Hindlimb muscle (tissue), 1 donor: ENCODE measurements around the gene OXSM. TPM values are rescaled to one million over a fixed set of nuclear protein-coding genes. Genes with fewer than 3 reads are reported as not detected.

Experiments used
- DNase-seq: peaks from one replicate; pipeline ENCODE4 v3.0.0-alpha.2; 2013
- polyA plus RNA-seq: library from polyadenylated mRNA; unstranded; fragments of 120-200 nt; gene quantifications from one replicate; pipeline ENCODE4 v1.2.1, GENCODE V29; 2013; ENCODE audit not compliant: insufficient read length

The OXSM gene
- polyA plus RNA-seq, 1 donor, result 9.6 TPM

DNA sequence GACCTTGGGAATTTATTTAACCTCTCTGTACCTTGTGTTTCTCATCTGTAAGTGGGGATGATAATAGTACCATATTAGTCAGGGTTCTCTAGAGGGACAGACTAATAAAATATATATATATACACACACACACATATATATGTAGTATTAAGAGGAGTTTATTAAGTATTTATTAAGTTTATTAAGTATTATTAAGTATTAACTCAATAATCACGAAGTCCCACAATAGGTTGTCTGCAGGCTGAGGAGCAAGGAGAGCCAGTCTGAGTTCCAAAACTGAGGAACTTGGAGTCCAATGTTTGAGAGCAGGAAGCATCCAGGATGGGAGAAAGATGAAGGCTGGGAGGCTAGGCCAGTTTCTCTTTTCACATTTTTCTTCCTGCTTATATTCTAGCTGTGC is 14.8 kb downstream of the OXSM start:
- no peak for DNase-seq

- DNase-seq, result no peak
Measured at GRCh38 chr3:25812644-25813043, 22.8 kb downstream of the OXSM start.

- DNase-seq, result no peak
Measured at GRCh38 chr3:25817107-25817506, 27.2 kb downstream of the OXSM start.

DNA sequence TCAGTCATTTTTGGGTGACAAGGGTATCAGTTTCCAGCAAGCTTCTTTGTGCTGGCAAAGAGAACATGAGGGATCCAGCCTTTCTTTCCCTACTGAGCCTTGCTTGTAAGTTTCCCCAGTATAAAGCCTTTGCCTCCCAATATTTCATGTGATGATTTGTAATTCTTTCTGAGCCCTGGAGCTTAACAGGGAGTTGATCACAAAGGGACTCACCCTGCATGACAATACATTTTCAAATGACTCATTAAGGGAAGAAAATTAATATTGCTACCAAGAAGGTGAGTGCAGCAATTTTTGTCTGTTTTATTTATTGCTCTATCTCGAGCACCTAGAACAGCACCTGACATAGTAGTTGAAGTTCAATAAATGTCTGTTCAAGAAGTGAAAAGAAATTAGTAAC is 27.7 kb downstream of the OXSM start:
- no peak for DNase-seq

GRCh38 chr3:25818335-25818734 is 28.4 kb downstream of the OXSM start:
- no peak for DNase-seq

- no peak for DNase-seq
Measured at GRCh38 chr3:25820366-25820765, 30.5 kb downstream of the OXSM start.

DNA sequence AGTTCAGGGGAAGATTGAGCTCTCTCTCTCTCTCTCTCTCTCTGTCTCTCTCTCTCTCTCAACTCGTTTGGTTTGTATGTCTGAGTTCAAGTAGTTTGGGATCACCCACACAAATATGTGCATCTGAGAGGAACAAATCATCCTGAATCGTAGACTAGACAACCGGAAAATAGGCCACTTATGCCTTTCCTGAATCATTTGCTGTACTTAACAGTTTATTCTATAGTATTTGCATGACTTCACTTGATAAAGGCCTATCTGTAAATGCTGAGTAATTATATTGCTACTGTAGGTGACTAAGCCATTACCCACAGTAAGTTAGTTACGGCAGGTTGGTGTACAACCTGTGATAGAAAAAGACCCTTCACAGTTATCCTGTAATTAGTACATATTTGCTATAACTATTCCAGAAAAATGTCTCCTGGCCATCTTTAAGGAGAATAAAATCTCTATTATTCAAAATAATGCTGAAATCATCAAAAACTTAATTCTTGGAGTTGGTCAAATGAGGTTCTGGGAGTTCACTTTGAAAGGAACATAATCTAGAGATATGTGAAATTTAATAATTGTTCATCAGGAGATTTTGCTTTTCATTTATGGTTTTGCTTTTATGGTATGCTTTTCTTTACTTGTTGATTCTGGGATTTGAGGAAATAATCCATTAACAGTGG is 31.1 kb downstream of the OXSM start:
- DNase-seq, result no peak

GRCh38 chr3:25821746-25822573 is 32.1 kb downstream of the OXSM start:
- no peak for DNase-seq

DNA sequence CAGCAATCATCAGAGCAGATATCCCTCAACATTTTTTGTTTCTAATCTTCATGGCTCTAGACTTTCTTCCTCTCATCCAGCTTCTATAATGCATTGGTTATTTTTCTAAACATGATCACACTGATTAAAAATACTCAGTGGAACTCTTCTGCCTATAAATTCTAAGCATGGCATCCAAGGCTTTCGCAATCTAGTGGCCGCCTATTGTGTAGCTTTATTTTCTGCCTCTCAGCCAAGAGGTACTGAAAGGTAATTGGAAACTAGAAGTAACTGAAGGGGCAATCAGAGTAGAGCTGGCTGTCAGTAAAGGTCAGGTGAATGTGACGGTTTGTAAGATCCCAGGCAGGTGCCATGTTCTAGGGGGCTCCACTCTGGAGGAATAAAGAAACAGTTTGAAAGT is 33.4 kb downstream of the OXSM start:
- no peak for DNase-seq

GRCh38 chr3:25826510-25826909 is 36.6 kb downstream of the OXSM start:
- DNase-seq, result no peak

DNA sequence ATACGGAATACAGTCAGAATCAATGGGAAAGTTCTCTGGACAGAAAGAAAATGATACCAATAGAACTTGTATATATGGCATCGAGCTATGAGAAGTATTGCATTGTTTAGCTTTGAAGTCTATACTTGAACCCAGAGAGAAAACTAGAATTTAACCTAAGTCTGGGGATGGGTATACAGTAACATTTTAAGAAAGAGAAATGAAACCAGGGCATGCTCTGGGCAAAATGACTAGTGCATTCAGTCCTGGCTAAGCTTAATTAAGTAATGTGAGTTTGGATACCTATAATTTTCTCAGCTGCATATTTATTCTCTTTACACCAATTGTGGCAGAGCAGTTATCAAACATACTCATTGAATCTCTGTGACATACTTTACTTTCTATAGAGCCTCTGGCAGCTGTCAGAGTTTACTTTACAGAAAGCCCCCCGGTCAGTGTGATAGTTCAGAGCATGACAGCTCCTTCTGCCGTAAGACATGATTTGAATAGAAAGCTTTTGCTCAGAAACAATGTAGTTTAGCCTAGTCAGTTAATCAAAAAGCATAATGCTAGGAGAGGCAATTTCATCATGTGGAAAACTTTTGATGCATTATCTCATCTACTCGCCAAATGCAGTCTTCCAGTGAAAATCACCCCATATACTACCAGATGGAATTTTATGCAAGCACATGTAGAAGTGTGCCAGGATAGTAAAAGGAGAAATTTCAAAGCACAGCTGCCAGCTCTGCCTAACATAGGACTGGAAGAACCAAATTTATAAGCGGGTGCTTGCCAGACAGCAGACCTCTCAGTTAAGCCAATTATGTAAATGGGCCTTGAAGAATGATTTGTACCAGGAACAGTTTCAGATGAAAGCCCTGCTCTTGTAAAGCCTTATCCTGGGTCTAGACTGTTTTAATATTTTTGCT is 40.7 kb downstream of the OXSM start:
- peak; percentile 38 for DNase-seq

GRCh38 chr3:25831578-25831977 is 41.7 kb downstream of the OXSM start:
- no peak for DNase-seq

DNA sequence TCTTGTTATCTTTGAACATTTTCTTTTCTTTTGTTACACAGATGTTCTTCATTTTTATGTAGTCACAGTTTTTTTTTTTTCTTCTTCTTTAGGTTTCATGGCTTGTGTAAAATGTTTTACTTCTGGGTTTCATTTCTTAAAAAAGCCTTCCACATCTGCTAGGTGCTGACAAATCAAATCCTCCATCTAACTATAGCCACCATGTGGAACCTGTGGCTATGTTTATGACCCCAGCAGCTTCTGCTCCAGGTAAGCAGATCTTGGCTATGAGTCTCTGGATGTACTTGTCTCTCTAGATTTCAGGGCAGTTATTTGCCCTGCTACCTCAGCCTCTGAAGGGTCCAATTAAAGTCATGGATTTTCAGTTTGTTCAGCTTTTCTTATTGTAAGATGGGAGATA is 44.5 kb downstream of the OXSM start:
- DNase-seq, result no peak

DNA sequence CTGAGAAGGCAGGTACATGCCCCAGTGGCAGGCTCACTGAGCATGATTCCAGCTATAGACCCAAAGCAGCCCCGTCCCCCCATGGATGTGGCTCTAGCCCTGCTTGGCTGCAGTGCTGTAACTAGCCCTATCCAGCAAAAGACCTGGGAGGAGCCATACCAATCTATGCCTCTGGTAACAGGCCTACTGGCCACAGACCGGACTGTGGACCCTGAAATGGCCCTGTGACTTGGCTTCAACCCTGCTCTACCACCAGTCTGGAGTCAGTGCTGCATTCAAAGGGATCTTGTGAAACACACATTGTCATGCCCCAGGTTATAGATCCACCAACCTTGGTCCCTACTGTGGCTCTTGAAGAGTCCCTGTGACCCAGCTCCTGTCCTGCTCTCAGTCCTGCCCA is 46.7 kb downstream of the OXSM start:
- DNase-seq, result no peak

DNA sequence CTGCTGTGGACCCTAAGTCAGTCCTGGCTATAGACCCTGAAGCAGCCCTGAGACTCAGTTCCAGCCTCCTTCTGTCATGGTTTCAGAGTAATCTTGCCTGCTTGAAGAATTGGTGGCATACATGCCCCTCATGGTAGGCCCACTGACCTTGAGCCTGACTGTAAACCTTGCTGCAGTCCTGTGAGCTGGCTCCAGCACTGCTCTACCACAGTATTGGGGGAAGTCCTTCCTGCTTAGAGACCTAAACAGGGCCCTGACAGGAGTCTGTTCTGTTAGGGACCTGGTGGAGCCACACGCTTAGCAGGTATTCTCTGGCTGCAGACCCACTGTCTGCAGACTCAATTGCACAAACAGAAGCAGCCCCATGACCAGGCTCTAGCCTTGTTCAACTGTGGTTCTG is 47.1 kb downstream of the OXSM start:
- DNase-seq, result no peak

GRCh38 chr3:25840099-25840498 is 50.2 kb downstream of the OXSM start:
- no peak for DNase-seq

DNA sequence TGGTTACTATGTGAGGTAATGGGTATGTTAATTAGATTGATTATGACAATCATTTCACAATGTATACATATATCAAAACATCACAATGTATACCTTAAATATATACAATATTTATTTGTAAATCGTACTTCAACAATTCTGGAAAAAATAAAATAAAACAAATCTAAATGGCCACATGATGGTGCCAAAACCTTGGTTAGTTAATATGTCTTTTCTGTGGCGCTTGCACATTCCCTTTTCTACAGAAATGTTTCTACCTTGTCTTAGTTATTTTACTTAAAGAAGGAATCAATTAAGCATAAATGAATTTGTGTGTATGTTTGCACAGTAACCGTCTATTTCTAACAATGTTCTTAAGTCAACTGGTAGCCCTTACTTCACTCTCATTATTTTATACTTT is 53.4 kb downstream of the OXSM start:
- DNase-seq, result peak; percentile 26

Other genes with a start within 250 kb of the OXSM start
- 112 TPM for gene TOP2B, start 125.2 kb upstream of the OXSM start, polyA plus RNA-seq
- gene NGLY1, start 6.6 kb upstream of the OXSM start, polyA plus RNA-seq, result 36.4 TPM